ENCODE results near the gene RAPGEF1.
"Not testable (repeated sequence)": the region's sequence is repeated elsewhere in the genome, so short reads cannot be mapped to it uniquely, and the experiment has no call there.

The RAPGEF1 gene

GRCh38 chr9:131668439-131669268 lies 71.2 kb downstream of the RAPGEF1 start:
- peak; percentile 47 for DNase-seq

GRCh38 chr9:131668057-131668438 lies 71.8 kb downstream of the RAPGEF1 start:
- no peak for DNase-seq

DNA sequence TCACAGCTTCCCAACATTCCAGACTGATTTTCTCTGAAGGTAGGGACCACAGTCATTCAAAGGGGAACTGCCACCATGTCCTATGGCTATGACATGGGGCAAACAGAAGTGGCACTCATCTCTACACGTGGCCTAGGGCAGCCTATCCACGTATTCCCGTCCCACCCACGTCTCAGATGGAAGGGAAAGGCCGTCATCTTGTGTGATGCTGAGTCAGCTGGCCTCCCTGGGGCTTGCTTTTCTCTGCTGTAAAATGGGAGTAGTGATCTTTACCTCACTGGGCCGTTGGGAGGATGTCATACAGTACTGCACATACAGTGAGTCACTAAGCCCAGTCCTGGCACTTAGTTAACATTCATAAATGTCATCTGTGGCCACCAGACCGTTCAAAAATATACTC lies 72.3 kb downstream of the RAPGEF1 start:
- DNase-seq, result peak; percentile 36

DNA sequence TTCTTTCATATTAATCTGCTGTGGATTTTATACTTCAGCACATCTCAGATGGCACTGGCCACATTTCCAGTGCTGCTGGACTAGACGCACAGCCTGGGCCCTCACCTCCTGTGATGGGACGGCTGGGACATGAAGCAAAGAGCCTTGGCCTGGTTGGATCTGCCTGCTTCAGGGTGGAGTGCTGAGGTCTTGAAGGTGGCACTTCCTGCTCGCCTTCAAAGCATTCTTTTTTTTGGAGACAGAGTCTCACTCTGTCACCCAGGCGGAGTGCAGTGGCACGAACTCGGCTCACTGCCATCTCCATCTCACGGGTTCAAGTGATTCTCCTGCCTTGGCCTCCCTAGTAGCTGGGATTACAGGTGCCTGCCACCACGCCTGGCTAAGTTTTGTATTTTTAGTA lies 73.1 kb downstream of the RAPGEF1 start:
- no peak for DNase-seq

GRCh38 chr9:131666029-131666428 lies 73.8 kb downstream of the RAPGEF1 start:
- no peak for DNase-seq

GRCh38 chr9:131663288-131663687 lies 76.6 kb downstream of the RAPGEF1 start:
- no peak for DNase-seq

DNA sequence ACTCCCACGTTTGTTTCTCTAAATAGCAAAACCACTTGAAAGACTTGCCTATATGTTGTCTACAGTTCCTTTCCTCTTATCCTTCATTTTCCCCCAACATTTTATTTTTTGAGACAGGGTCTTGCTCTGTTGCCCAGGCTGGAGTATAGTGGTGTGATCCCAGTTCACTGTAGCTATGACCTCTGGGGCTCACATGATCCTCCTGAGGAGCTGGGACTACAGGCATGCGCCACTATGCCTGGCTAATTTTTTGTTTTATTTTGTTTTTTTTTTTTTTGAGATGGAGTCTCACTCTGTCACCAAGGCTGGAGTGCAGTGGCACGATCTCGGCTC lies 77.6 kb downstream of the RAPGEF1 start:
- not testable (repeated sequence) for DNase-seq

DNA sequence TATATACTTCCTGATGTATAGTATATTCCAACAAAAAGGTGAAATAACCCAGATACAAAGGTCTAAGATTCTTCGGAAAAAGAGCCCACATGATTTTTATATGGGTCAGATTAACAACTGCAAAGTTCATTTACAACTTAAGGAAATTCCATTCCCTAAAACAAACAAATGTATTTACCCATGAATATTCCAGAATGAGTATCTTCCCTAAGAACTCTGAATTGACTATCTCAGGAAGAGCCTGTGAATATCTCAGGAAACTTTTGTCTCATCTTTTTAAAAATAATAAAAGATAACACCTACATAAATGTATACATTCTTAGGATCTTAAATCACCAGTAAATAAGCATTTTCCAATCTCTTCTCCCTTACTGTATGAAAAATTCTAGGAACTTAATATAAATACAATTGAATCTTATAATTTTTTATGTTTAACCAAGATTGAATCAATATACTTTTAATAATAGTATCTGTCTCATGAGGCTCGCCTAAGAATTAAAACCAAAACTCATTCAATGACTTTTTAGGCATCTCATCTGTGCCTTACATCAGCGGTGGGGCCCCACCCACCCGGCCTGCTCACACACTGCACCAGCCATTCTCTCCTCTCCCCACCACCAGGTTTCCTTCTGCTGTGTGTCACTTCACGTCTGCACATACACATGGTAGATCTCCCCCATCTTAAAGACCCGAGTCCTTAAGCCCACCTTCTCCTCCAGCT lies 78.1 kb downstream of the RAPGEF1 start:
- DNase-seq, result peak; percentile 55

DNA sequence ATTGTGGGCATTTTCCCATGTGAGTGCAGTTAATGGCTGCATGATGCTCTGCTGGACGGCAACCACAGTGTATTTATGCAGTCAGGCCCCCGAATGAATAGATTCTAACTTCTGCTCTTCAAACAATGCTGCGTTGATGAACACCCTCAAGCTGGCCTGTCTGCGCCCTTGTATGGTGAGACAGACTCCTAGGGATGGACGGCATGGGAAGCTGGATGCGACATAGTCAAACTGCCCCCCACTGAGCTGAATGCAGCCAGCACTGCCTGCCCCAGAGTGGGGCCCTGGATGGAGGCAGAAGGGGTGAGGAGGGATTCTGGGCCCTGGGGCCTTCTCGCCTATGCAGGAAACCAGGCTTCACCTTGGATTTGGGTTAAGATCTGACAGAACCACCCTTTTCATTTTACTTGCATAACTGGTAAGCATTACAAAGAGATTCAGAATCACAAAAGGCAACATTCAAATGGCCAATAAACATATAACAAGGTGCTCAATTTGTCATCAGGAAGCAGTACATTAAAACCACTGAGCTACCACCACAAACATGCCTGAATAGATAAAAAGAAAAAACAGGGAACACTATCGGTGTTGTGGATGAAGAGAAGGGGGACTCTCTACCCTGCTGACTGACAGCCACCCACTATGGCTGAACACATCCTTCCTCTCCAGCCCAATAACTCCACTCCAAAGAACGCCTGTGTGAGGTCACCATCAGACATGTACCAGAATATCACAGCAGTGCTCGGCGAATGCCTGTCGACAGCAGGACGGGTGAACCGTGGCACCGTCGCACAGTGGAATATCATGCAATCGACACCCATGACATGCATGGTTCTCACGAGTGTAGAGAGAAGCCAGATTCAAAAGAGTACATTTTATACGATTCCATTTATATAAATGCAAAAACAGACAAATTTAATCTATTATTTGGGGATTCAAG lies 79.1 kb downstream of the RAPGEF1 start:
- DNase-seq, result no peak

DNA sequence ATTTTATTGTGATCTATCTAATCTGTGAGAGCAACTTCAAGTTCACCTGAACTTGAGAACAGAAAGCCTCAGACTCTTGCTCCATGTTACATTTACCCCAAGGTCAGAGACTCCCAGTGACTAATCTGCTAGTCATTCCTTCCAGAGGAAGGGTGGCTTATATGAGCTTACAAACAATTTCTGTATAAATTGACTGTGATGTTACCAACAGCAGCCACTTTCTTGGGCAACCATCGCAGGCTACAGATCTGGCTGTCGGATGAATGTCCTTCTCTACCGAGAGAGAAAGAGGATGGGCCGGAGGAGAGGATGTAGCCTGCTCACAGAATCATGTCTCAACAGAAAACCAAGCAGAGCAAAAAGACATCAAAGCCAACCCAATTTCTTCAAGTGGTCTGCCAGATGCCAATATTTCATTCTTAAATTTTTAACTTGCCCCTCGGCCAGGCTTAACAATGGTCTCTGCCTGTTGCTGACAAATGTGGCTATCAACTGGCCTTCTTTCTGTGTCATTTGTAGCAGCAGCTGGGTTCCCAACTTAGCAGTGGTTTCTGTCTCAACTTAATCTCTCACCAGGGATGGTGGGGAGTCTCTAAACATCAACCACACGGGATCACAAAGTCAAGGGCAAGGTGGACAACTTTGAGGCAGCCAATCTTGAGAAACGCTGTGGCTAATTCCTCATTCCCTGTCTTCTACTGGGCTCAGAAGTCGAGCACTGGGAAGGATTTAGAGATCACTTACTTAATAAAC lies 81.3 kb downstream of the RAPGEF1 start:
- no peak for DNase-seq

GRCh38 chr9:131657940-131658339 lies 81.9 kb downstream of the RAPGEF1 start:
- no peak for DNase-seq

DNA sequence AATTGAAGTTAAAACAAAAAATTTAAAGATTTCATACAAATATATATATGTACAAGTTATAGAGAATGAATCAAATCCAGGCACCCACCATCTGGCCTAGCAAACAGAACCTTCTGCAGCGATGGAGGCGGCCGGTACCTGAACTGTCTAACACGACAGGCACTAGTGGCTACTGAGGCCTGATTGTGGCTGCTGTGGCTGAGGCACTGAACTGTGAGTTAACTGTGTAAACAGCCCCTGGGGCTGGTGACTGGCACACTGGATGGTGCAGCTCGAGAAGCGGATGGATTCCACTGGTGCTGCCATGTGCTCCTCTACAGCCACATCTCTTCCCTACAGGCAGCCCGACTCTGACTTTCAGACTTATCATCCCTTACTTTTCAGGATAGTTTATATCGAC lies 82.4 kb downstream of the RAPGEF1 start:
- DNase-seq, result no peak

- DNase-seq, result no peak
These were observed 82.9 kb downstream of the RAPGEF1 start for GRCh38 chr9:131657037-131657377.

DNA sequence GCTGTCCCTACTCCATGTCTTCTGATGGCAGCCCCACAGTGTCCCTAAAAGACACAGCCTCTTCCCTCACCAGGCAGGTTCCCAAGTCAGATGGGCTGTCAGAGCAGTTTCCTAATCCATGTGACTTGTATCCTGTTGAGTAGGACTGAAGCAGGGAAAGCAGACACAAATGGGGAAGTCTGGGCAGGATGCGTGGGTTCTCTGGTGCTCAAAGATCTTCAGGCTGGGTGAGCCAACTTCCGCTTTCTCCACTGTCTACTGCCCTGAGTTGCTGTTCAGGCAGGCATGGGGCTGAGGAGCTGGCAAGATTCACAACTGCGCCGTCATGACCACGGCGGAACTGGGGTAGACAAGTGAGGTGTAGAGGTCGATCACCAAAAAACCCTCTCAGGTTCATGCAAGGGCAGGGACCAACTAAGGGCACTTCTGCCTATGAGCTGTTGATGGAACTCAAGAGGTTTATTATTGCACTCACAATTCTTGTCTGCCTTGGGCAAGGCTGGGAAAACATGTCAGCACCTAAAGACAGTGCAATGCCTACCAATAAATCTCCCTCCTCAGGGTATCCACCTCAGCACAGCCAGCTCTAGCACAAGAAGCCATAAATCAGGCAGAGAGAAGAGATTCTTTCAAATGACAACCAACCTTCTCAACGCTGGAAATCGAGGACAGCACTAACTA lies 83.4 kb downstream of the RAPGEF1 start:
- DNase-seq, result peak; percentile 30

- DNase-seq, result not testable (repeated sequence)
These were observed 85.5 kb downstream of the RAPGEF1 start for GRCh38 chr9:131654369-131654768.

GRCh38 chr9:131651599-131651998 lies 88.3 kb downstream of the RAPGEF1 start:
- DNase-seq, result no peak

- no peak for DNase-seq
These were observed 88.7 kb downstream of the RAPGEF1 start for GRCh38 chr9:131651160-131651559.

GRCh38 chr9:131650254-131650653 lies 89.6 kb downstream of the RAPGEF1 start:
- DNase-seq, result no peak

- DNase-seq, result no peak
These were observed 90.2 kb downstream of the RAPGEF1 start for GRCh38 chr9:131649646-131650045.

DNA sequence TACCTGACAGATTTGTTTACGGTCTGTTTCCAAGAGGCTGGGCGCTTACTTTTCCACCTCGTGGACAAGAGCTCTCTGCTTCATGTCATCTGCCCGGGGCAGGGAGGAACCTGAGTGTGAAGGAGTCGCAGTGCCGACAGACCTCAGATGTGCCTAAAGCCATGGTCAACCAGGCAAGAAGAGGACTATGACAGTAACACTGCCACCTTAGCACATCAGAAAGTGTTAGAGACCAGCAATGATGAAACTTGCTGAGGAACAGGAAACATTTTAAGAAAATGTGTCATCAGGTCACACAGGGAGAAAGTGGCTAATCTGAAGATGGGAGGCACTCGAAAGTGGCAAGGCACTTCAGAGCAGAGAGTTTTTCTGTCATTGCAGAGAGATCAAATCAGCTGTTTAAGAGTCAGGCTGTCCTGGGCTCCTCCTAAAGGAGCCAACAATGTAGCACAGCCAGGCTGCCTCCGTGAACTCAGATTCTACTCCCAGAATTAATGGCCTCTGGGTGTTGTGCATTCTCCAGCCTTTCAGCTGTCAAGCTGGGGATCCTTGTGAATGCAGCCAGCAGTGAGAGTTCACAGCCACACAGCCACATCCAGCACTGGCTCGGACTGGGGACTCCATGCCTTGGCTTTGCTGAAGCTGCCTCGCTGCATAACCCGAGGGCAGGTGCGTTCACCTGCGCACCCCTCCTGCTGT lies 94.6 kb downstream of the RAPGEF1 start:
- no peak for DNase-seq

GRCh38 chr9:131642496-131643083 lies 97.3 kb downstream of the RAPGEF1 start:
- no peak for DNase-seq
